DLD1 (cell line): Measurements from ENCODE around the gene MCAT.
"Not testable (repeated sequence)": the region's sequence is repeated elsewhere in the genome, so short reads cannot be mapped to it uniquely, and the experiment has no call there.

Source experiments
- in situ Hi-C: cut with HindIII; loops from 2 replicates; pipeline ENCODE4 v1.10.0; 2017; ENCODE audit warnings: low sequenced_read_pairs

The MCAT gene

GRCh38 chr22:43154887-43155536 lies 11.8 kb upstream of the MCAT start:
- in situ Hi-C loops: no loop called here

- in situ Hi-C loops: no loop called here
These were observed 10.7 kb upstream of the MCAT start for GRCh38 chr22:43153899-43154298.

- in situ Hi-C loops: no loop called here
These were observed 9.3 kb upstream of the MCAT start for GRCh38 chr22:43152357-43153071.

- in situ Hi-C loops: no loop called here
These were observed 8.8 kb upstream of the MCAT start for GRCh38 chr22:43152003-43152356.

GRCh38 chr22:43151251-43152002 lies 8.2 kb upstream of the MCAT start, which contains the start of gene TSPO:
Gene TSPO (plus strand): TSS chr22:43151559. CDS start chr22:43159239, 7,680 bp downstream.
- in situ Hi-C loops: no loop called here

GRCh38 chr22:43150731-43151206 lies 7.6 kb upstream of the MCAT start:
- in situ Hi-C loops: no loop called here

GRCh38 chr22:43148581-43148980 lies 5.4 kb upstream of the MCAT start:
- in situ Hi-C loops: no loop called here

- in situ Hi-C loops: no loop called here
These were observed 4.6 kb upstream of the MCAT start for GRCh38 chr22:43147821-43148220.

- in situ Hi-C loops: not testable (repeated sequence)
These were observed 3.1 kb upstream of the MCAT start for GRCh38 chr22:43146332-43146731.

GRCh38 chr22:43145371-43145770 lies 2.2 kb upstream of the MCAT start:
- in situ Hi-C loops: not testable (repeated sequence)

GRCh38 chr22:43144949-43145348 lies 1.8 kb upstream of the MCAT start:
- in situ Hi-C loops: no loop called here

- in situ Hi-C loops: no loop called here
These were observed 6.4 kb downstream of the MCAT start for GRCh38 chr22:43136801-43137200.

GRCh38 chr22:43136255-43136654 lies 6.9 kb downstream of the MCAT start:
- in situ Hi-C loops: no loop called here

- in situ Hi-C loops: no loop called here
These were observed 7.6 kb downstream of the MCAT start for GRCh38 chr22:43135565-43135964.

GRCh38 chr22:43134553-43134952 lies 8.6 kb downstream of the MCAT start:
- in situ Hi-C loops: no loop called here

GRCh38 chr22:43133401-43133800 lies 9.8 kb downstream of the MCAT start:
- in situ Hi-C loops: no loop called here

GRCh38 chr22:43131773-43132501 lies 11.3 kb downstream of the MCAT start:
- in situ Hi-C loops: no loop called here

GRCh38 chr22:43129426-43130425 lies 13.5 kb downstream of the MCAT start:
- in situ Hi-C loops: no loop called here

GRCh38 chr22:43128928-43129424 lies 14.2 kb downstream of the MCAT start:
- in situ Hi-C loops: no loop called here

GRCh38 chr22:43128116-43128515 lies 15.1 kb downstream of the MCAT start:
- in situ Hi-C loops: no loop called here
